ENCODE results near the gene LRRC8C. TPM values are rescaled to one million over a fixed set of nuclear protein-coding genes. Genes with fewer than 3 reads are reported as not detected.
"Not testable (repeated sequence)": the region's sequence is repeated elsewhere in the genome, so short reads cannot be mapped to it uniquely, and the experiment has no call there.

LRRC8C gene
- total and polyA plus RNA-seq, 4 donors: 0.75 to 14.4 (median 5.6) TPM

DNA sequence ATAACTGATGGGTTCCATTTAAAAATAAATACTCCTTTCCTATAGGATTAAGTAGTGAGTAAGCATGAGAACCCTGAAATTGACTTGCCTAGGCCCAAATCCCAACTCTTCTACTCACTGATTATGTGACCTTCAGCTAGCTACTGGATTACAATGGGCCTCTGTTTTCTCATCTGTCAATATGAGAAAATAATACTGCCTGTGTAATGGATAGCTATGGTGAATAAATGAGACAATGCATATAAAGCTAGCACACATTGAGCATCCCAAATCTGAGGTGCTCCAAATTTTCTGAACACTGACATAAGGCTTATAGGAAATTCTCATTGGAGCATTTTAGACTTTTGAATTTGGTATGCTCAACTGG is 5.3 kb upstream of the LRRC8C start:
- H3K4me3 ChIP-seq (ENCODE audit: low read length in 2 of 2): no peak overlapping the region
- peaks cover 0 to 2% of the 10 kb centered on the region in 2 donors for H3K4me1 ChIP-seq (ENCODE audit: control insufficient read depth in 1 of 2, insufficient read depth in 2 of 2, low read length in 2 of 2)
- DNase-seq (no peak), ATAC-seq (ENCODE audit: low FRiP score) (no peak)
- intact Hi-C loops (cut with DNase I): no loop called here
- H3K36me3 ChIP-seq (ENCODE audit: control insufficient read depth in 1 of 2, insufficient read depth in 2 of 2, low read length in 1 of 2): no peaks in the 10 kb centered on the region
- no peak overlapping the region for H3K27ac ChIP-seq (ENCODE audit: low read depth in 1 of 2, low read length in 2 of 2)
- no peaks in the 10 kb centered on the region for H3K9me3 ChIP-seq (ENCODE audit: control insufficient read depth, low read length)
- no peaks in the 10 kb centered on the region for H3K27me3 ChIP-seq (ENCODE audit: control insufficient read depth in 1 of 2, insufficient read depth in 2 of 2, low read length in 1 of 2)

DNA sequence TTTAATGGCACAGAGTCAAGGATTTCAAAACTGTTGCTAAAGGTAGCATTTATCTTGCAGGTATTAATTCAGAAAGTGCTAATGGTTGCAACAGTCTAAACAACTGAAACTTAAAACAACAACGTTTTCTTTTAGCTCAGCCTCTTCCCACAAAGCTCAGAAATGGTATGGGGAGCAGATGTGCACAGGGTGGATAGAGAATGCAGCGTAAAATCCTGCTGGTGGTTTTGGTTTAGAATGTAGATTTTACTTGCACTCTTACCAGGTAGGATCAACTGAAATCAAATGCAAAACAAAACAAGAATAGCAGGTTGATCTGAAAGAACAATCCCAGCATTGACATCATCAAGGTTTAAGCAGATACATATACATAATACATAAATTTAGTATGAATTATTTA is 3.8 kb upstream of the LRRC8C start:
- 74 to 79% methylated on average over 2 of the region's 2 CpGs for WGBS, 2 donors
- Histone ChIP-seq H3K4me1 (ENCODE audit: control insufficient read depth in 1 of 2, insufficient read depth in 2 of 2, low read length in 2 of 2) (peaks cover 0 to 2% of the 10 kb centered on the region in 2 donors), H3K27me3 (ENCODE audit: control insufficient read depth in 1 of 2, insufficient read depth in 2 of 2, low read length in 1 of 2) (no peaks in the 10 kb centered on the region), H3K9me3 (ENCODE audit: control insufficient read depth, low read length) (no peaks in the 10 kb centered on the region), H3K27ac (ENCODE audit: low read depth in 1 of 2, low read length in 2 of 2) (no peak overlapping the region), H3K4me3 (ENCODE audit: low read length in 2 of 2) (no peak overlapping the region), H3K36me3 (ENCODE audit: control insufficient read depth in 1 of 2, insufficient read depth in 2 of 2, low read length in 1 of 2) (no peaks in the 10 kb centered on the region)
- ATAC-seq (ENCODE audit: low FRiP score): no peak
- intact Hi-C loops (cut with DNase I): no loop called here
- DNase-seq: no peak

GRCh38 chr1:89629600-89629999 is 3.3 kb upstream of the LRRC8C start:
- H3K27me3 ChIP-seq (ENCODE audit: control insufficient read depth in 1 of 2, insufficient read depth in 2 of 2, low read length in 1 of 2); H3K27ac ChIP-seq (ENCODE audit: low read depth in 1 of 2, low read length in 2 of 2); DNase-seq; H3K9me3 ChIP-seq (ENCODE audit: control insufficient read depth, low read length); intact Hi-C loops (cut with DNase I); H3K36me3 ChIP-seq (ENCODE audit: control insufficient read depth in 1 of 2, insufficient read depth in 2 of 2, low read length in 1 of 2); H3K4me3 ChIP-seq (ENCODE audit: low read length in 2 of 2); H3K4me1 ChIP-seq (ENCODE audit: control insufficient read depth in 1 of 2, insufficient read depth in 2 of 2, low read length in 2 of 2); ATAC-seq (ENCODE audit: low FRiP score): not testable (repeated sequence)
- 95 to 100% methylated on average over 2 of the region's 2 CpGs for WGBS, 2 donors

DNA sequence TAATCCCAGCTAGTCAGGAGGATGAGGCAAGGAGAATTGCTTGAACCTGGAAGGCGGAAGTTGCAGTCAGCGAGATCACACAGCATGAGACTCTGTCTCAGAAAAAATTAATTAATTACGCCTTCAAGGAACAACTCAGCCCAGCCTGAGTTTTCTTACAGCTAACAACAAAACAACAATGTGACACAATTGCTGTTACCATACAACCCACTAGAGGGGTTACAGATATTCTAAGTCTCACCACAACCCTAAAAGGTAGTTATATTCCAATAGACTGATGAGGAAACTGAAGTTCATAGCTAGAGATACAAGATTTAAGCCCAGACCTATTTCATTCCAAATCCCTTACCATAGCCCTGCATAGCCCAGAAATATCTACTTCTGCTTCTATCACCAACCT is 2.9 kb upstream of the LRRC8C start:
- DNase-seq (no peak), ATAC-seq (ENCODE audit: low FRiP score) (no peak)
- intact Hi-C loops (cut with DNase I): loop anchor here (5.0 kb wide), 2 partner anchors 132 to 362 kb away; no protein-coding TSS in a partner anchor
- no peaks in the 10 kb centered on the region for H3K9me3 ChIP-seq (ENCODE audit: control insufficient read depth, low read length)
- peaks cover 0 to 2% of the 10 kb centered on the region in 2 donors for H3K4me1 ChIP-seq (ENCODE audit: control insufficient read depth in 1 of 2, insufficient read depth in 2 of 2, low read length in 2 of 2)
- no peaks in the 10 kb centered on the region for H3K36me3 ChIP-seq (ENCODE audit: control insufficient read depth in 1 of 2, insufficient read depth in 2 of 2, low read length in 1 of 2)
- no peak overlapping the region for H3K4me3 ChIP-seq (ENCODE audit: low read length in 2 of 2)
- no peaks in the 10 kb centered on the region for H3K27me3 ChIP-seq (ENCODE audit: control insufficient read depth in 1 of 2, insufficient read depth in 2 of 2, low read length in 1 of 2)
- 98 to 100% methylated on average over 3 of the region's 3 CpGs for WGBS, 2 donors
- H3K27ac ChIP-seq (ENCODE audit: low read depth in 1 of 2, low read length in 2 of 2): no peak overlapping the region

DNA sequence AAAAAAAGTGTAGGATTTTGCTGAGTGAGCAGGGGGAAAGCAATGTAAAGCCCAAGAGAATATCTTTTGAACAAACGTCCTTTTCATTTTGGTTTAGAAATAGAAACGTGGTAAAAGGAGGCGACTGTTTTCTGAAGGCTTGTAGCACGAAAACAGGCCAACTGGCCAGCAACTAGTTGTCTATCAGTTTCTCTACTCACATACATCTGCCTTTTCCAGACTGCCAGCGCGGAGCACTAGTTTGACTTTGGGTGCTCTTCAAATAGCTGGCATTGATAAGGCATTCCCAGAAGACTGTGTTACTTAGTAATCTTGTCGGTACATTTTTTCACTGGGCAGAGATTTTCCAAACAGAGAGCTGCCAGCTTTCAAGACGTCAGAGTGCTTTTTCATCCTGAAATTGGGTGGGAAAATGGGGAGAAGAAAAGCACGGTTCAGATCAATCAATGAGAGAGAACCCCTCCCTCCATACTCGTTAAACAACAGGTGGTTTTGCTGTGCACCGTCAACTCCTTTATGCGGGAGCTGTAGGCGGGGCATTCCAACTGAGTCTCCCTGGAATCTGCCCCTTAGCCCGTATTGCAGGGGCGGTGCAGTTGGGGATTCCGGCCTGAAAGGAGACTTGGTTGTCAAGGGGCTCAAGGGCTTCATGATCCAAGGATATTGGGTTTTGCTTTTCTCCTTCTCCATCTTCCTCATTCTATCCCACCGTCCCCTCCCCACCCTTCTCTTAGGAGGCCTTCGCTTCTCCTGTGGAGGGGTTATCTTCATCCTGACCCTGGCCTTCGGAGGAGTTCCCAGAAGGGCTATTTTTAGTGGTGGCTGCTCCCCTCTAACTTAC is 884 bp upstream of the LRRC8C start:
- peak overlapping the region; percentile 77 to 95 for H3K4me3 ChIP-seq (ENCODE audit: low read length in 2 of 2)
- H3K4me1 ChIP-seq (ENCODE audit: control insufficient read depth in 1 of 2, insufficient read depth in 2 of 2, low read length in 2 of 2): peaks cover 0 to 2% of the 10 kb centered on the region in 2 donors
- peak overlapping the region; percentile 16 to 85 for H3K27ac ChIP-seq (ENCODE audit: low read depth in 1 of 2, low read length in 2 of 2)
- DNase-seq: no peak
- no peaks in the 10 kb centered on the region for H3K27me3 ChIP-seq (ENCODE audit: control insufficient read depth in 1 of 2, insufficient read depth in 2 of 2, low read length in 1 of 2)
- intact Hi-C loops (cut with DNase I): loop anchor here (2.0 to 5.0 kb wide), 3 partner anchors 130 to 360 kb away; no protein-coding TSS in a partner anchor
- peak; percentile 26 for ATAC-seq (ENCODE audit: low FRiP score)
- H3K36me3 ChIP-seq (ENCODE audit: control insufficient read depth in 1 of 2, insufficient read depth in 2 of 2, low read length in 1 of 2): no peaks in the 10 kb centered on the region
- no peaks in the 10 kb centered on the region for H3K9me3 ChIP-seq (ENCODE audit: control insufficient read depth, low read length)
- 3 to 6% methylated on average over 19 of the region's 19 CpGs for WGBS, 2 donors

GRCh38 chr1:89633248-89633799 is 404 bp downstream of the LRRC8C start:
- H3K9me3 ChIP-seq (ENCODE audit: control insufficient read depth, low read length): no peaks in the 10 kb centered on the region
- H3K4me1 ChIP-seq (ENCODE audit: control insufficient read depth in 1 of 2, insufficient read depth in 2 of 2, low read length in 2 of 2): no peaks in the 10 kb centered on the region
- H3K4me3 ChIP-seq (ENCODE audit: low read length in 2 of 2): peak overlapping the region; percentile 77 to 95
- H3K27me3 ChIP-seq (ENCODE audit: control insufficient read depth in 1 of 2, insufficient read depth in 2 of 2, low read length in 1 of 2): no peaks in the 10 kb centered on the region
- ATAC-seq (ENCODE audit: low FRiP score): peak; percentile 81
- peak; percentile 75 to 87 for DNase-seq
- no peaks in the 10 kb centered on the region for H3K36me3 ChIP-seq (ENCODE audit: control insufficient read depth in 1 of 2, insufficient read depth in 2 of 2, low read length in 1 of 2)
- peak overlapping the region in 1 of 2 donors; percentile 66 for H3K27ac ChIP-seq (ENCODE audit: low read depth in 1 of 2, low read length in 2 of 2)
- 0 to 1% methylated on average over 39 to 57 of the region's 57 CpGs for WGBS, 2 donors
- intact Hi-C loops (cut with DNase I): loop anchor here (2.0 to 5.0 kb wide), 3 partner anchors 129 to 359 kb away; no protein-coding TSS in a partner anchor

DNA sequence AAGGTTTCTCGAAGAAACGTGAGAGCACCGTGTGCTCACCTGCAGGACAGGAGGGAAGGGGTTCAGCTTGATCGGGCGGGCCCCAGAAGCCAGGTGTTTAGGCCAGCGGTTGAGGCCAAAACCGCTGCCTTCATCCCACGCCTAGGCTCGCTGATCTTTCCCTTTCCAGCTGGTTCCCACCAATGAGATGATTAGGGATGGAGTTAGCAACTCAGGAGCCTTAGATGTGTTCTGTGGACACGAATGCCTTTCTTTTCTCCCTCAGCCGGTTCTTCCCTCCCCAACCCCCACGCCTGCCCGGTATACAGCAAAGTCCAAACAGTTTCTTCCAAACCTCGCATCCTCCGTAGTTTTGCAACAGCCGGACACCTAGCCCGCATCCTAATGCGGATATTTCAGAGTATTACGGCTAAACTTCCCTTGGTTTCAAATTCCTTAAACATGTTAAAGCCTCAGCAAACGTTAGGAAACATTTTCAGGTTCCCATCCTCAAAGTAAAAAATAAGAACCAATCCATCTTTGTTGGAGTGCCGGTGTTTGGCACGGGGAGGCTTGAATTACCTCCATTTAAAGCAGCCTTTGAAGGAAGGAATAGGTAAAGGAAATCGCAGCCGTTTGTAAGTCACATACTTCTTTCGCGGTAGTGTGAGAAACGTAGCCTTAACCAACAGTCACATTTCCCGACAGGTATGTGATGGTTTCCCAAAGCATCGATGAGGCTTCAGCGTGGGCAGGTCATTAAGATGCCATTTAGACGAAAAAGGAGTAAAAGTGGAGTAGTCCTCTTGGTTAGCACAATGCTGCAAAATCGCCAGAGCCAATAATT is 1.1 kb downstream of the LRRC8C start:
- no peak overlapping the region for H3K27ac ChIP-seq (ENCODE audit: low read depth in 1 of 2, low read length in 2 of 2)
- DNase-seq: no peak
- intact Hi-C loops (cut with DNase I): loop anchor here (2.0 to 5.0 kb wide), 3 partner anchors 128 to 358 kb away; no protein-coding TSS in a partner anchor
- peak; percentile 27 for ATAC-seq (ENCODE audit: low FRiP score)
- no peaks in the 10 kb centered on the region for H3K27me3 ChIP-seq (ENCODE audit: control insufficient read depth in 1 of 2, insufficient read depth in 2 of 2, low read length in 1 of 2)
- no peaks in the 10 kb centered on the region for H3K36me3 ChIP-seq (ENCODE audit: control insufficient read depth in 1 of 2, insufficient read depth in 2 of 2, low read length in 1 of 2)
- no peaks in the 10 kb centered on the region for H3K4me1 ChIP-seq (ENCODE audit: control insufficient read depth in 1 of 2, insufficient read depth in 2 of 2, low read length in 2 of 2)
- WGBS, 2 donors: 17% methylated on average over 32 of the region's 32 CpGs
- no peaks in the 10 kb centered on the region for H3K9me3 ChIP-seq (ENCODE audit: control insufficient read depth, low read length)
- peak overlapping the region; percentile 77 to 95 for H3K4me3 ChIP-seq (ENCODE audit: low read length in 2 of 2)

- intact Hi-C loops (cut with DNase I): no loop called here
- WGBS, 2 donors: 85 to 86% methylated on average over 6 of the region's 6 CpGs
- no peaks in the 10 kb centered on the region for H3K4me1 ChIP-seq (ENCODE audit: control insufficient read depth in 1 of 2, insufficient read depth in 2 of 2, low read length in 2 of 2)
- no peaks in the 10 kb centered on the region for H3K9me3 ChIP-seq (ENCODE audit: control insufficient read depth, low read length)
- H3K4me3 ChIP-seq (ENCODE audit: low read length in 2 of 2): no peak overlapping the region
- DNase-seq (no peak), ATAC-seq (ENCODE audit: low FRiP score) (no peak)
- no peaks in the 10 kb centered on the region for H3K36me3 ChIP-seq (ENCODE audit: control insufficient read depth in 1 of 2, insufficient read depth in 2 of 2, low read length in 1 of 2)
- no peak overlapping the region for H3K27ac ChIP-seq (ENCODE audit: low read depth in 1 of 2, low read length in 2 of 2)
- no peaks in the 10 kb centered on the region for H3K27me3 ChIP-seq (ENCODE audit: control insufficient read depth in 1 of 2, insufficient read depth in 2 of 2, low read length in 1 of 2)
Observed at GRCh38 chr1:89635825-89636815, 3.2 kb downstream of the LRRC8C start.

Data from aorta (tissue), 5 donors.